Stimulated activated CD8-positive, alpha-beta memory T cell treated with anti-CD3 and anti-CD28 coated beads, Interleukin-7, amount 100 ng/mL, for 24 hours (primary cell): ENCODE measurements around the gene ANKS3.

Experiments
- DNase-seq: peaks from one replicate; pipeline ENCODE4 v3.0.0-alpha.2; 2020; ENCODE audit warnings: low read depth

The ANKS3 gene

GRCh38 chr16:4648917-4649316, 85.2 kb downstream of the ANKS3 start:
- DNase-seq, result no peak

DNA sequence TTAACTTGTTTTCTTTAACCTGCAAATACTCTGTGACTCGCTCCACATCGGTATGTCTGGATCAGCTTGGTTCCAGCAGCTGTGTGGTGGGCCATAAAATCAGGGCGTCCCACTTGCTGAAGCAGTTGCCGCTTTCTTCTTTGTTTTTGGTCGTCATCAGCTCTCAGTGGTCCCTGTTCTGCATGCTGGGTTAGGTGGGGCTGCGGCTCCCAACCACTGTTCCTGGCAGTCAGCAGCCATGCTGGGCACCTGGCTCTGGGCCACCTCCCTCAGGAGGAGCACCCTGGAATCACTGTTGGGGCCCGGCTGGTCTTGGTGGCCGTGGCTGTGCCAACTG, 86.5 kb downstream of the ANKS3 start:
- DNase-seq, result no peak

DNA sequence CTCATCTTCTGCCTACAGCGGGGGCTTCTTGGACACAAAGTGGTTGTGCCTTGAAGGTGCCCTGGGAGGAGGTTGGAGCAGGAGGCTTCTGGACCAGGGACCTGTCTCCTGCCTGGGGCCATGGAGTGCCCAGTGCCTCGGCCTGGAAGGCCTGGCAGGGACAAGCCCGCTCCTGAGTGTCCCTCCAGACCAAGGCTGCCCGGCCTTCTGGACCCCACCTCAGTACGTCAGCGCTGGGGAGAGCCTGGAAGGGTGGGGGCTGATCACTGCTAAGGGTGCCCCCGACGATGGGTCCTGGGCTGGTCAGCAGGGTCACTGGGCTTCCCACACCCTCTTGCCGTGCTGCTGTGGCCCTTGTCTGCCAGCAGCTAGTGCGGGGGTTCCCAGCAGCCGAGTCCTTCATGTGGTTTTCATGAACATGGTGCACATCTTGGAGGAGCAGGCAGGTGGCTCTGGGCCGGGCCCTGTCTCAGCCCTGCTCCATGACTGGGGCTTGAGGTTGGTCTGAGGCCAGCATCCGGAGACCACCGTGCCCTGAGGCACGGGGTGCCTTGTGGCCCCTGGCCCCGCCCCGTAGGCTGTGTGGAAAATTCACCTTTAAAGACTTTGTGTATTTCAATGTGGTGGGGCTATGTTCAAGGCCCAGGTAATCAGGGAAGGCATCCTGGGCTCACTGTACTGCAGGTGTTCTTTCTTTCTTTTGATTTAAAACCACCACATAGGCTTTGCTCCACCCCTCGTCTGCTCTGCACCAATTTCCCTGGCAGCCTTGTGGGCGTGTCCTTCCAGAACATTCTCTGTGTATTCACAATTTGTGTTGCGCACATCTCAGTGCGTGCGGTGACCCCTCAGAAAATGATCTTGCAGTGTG, 87.1 kb downstream of the ANKS3 start:
- no peak for DNase-seq
